D721Med (cell line): Measurements from ENCODE around the gene SLFNL1.

Experiments used
- DNase-seq: peaks from one replicate; pipeline ENCODE4 v3.0.0; 2011; ENCODE audit warnings: low spot score; ENCODE audit not compliant: insufficient read length
- FAIRE-seq: peaks from 2 replicates; lab custom pipeline; 2011; peaks lifted over from hg19 to GRCh38; lab: Jason Lieb, UNC
- TF ChIP-seq, protein P1 (sequence below): IDR thresholded peaks from 2 replicates; pipeline ENCODE4 v1.5.1; 2012; ENCODE audit warnings: mild to moderate bottlenecking, control low read depth; ENCODE audit not compliant: insufficient read depth; ENCODE audit errors: missing control alignments

SLFNL1 gene

DNA sequence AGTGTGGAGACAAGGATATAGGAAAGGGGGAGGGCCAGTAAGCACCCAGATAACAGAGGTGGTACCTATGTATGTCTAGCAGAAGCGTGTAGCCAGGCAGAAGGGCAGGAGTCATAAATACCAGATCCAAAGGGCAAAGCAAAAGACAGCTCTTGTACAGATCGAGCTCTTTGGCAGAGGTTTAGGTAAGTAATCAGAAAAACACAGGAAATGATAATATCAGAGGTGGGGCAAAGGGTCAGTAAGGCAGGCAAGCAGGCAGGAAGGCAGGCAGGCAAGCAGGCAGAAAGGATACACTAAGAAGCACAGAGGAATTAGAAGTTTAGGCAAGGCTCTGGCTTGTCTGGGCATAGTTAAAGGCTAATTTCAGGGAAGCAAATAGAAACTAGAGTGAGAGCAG, 22.7 kb upstream of the SLFNL1 start:
- TF ChIP-seq, protein P1, sequence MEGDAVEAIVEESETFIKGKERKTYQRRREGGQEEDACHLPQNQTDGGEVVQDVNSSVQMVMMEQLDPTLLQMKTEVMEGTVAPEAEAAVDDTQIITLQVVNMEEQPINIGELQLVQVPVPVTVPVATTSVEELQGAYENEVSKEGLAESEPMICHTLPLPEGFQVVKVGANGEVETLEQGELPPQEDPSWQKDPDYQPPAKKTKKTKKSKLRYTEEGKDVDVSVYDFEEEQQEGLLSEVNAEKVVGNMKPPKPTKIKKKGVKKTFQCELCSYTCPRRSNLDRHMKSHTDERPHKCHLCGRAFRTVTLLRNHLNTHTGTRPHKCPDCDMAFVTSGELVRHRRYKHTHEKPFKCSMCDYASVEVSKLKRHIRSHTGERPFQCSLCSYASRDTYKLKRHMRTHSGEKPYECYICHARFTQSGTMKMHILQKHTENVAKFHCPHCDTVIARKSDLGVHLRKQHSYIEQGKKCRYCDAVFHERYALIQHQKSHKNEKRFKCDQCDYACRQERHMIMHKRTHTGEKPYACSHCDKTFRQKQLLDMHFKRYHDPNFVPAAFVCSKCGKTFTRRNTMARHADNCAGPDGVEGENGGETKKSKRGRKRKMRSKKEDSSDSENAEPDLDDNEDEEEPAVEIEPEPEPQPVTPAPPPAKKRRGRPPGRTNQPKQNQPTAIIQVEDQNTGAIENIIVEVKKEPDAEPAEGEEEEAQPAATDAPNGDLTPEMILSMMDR, result no peak
- DNase-seq (no peak), FAIRE-seq (no peak)

DNA sequence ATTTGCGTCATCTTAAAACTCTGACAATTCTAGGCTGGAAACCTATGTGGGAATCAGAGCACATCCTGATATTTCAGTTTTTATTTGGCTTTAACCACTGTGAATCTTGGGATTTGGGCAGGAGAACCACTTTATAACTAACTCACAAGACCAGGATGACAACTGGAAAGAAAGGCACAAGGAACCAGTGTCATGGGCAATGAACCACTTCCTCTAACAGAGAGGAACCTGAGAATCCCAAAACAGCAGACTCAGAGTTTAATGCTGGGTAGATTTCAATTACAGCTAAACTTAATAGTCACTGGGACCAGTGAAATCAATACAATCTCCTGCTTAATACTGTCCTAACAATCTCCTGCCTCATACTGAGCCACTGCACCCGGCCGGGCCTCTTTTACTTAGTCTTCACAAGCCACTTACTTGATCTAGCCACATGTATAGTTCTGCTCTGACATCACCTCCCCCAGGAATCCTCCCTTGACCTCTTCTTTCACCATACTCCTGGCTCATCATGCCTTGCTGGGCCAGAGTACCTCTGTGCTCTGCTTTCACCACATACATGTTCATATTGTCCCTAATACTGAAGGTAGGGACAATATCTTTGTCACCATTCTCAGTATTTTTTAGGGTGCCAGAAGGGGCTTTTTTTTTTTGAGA, 20.2 kb upstream of the SLFNL1 start:
- FAIRE-seq (no peak), DNase-seq (no peak)
- TF ChIP-seq, protein P1, result no peak

DNA sequence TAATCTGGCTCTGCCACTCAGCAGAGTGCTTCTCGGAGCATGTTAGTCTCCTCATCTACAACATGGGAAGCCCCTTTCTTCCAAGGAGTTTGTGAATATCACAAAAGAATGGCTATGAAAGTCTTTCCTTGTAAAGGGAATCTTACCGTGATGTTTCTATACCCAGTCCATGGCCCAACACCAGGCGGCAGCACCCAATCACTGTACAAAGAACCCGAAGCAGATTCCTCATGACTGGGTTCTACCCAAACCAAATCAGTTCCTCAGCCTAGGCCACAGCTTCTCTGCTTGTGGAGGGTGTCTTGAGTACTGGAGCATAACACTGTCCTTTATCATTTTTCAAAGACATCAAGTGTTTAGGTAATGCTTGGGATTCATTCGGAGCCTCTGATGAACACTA, 16.6 kb upstream of the SLFNL1 start:
- FAIRE-seq, result no peak
- TF ChIP-seq, protein P1, result no peak
- DNase-seq, result no peak

DNA sequence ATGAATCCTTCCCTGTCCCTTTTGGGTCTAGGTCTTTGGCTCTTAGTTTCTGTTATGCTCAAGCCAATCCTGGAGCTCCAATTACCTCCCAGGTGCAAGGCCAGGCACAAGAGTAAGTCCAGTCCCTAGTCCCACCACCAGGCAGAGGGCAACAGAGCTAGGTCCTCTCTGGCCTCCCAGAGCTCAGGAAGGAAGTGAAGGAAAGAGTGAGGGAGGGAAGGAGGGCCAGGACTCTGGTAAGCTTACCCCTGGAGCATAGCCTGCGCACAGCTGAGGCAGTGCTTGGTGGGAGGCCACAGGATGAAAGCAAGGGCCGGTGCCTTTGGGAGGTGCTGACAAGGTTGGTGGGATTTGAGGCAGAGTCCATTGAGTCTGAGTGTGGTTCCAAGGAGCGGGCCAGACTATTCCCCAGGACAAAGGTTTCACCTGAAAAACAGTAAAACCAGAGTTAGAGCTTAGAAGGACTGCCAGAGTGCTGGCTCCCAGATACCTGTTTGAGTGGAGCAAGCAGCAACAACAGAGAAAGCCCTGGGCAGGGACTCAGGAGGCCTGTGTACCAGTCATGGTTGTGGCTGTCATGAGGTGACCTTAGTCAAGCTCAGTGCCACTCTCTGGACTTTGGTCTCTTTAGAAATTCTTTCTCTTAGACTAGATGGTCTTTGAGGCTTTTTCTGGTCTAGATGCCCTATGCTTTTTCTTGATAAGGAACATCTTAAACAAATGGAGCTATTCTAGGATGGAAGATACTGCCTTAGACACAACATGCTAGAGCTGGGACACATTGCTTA, 15.8 kb upstream of the SLFNL1 start:
- TF ChIP-seq, protein P1, result no peak
- no peak for FAIRE-seq

DNA sequence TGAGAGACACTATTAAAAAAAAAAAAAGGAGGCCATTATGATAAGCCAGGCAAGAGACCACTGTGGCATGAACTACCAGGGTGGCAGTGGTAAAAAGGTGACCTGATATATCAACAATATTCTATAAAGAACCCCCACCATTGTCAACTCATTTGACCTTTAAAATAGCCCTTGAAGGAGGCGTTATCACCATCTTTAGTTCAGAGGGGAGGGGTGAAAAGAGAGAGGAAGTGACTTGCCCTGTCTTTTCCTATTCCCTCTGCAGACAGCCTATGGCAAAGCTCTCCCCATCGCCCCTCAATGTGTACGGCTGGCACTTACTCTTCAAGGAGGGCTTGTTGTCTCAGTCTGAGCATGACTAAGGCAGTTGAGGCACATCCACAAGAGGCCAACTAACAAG, 11.7 kb upstream of the SLFNL1 start:
- DNase-seq (no peak), FAIRE-seq (no peak)
- TF ChIP-seq, protein P1, result no peak

More for the DNA sequence above, 15.8 kb upstream of the SLFNL1 start:
- no peak for DNase-seq

DNA sequence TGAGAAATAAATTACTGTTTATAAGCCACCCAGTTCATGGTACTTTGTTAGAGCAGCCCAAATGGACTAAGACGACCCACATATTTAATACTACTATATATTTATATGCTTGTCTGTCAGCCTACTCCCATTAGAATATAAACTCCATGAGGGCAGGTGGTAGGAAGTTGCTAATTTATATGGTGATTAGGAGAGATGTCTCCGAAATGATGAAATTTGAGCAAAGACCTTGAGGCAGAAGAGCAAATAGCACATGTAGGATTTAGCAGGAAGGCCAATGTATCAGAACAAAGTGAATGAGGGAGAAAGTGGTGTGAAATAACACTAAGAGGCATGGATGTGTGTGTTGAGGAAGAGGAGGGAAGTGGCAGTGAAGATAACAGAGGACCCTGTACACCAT, 10.6 kb upstream of the SLFNL1 start:
- TF ChIP-seq, protein P1, result no peak
- FAIRE-seq (no peak), DNase-seq (no peak)

DNA sequence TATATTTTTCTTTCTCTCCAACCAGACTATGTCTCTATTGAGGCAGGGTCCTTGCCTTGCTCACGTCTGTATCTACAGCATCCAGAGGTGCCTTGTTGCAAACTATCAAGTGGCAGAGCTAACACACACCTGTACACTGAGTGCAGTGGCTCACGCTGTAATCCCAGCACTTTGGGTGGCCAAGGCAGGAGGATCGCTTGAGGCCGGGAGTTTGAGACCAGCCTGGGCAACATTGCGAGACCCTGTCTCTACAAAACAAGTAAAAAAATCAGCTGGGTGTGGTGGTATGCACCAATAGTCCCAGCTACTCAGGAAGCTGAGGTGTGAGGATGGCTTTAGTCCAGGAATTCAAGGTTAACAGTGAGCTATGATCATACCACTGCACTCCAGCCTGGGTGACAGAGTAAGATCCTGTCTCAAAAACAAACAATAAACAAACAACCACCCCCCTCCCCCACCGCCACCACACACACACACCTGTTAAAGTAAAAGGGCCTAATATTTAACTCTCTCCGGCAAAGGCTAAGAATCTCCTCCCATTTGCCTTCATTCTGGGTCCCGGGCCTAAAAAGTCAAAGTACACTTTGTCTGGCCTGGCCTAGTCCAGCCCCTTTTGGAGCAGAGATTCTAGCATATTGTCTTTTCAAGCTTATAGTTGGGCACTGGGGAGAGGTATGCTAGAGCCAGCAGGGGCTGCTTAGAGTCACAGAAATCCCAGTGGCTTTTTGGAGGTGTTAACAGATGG, 9.5 kb upstream of the SLFNL1 start:
- TF ChIP-seq, protein P1, result no peak
- FAIRE-seq, result no peak
- no peak for DNase-seq
